ENCODE measurements around the gene LMCD1.
A peak's percentile ranks its signal among the peaks of the same experiment; 100 is the strongest.

LMCD1 gene

GRCh38 chr3:8581806-8582445 lies 80.3 kb downstream of the LMCD1 start:
- Histone ChIP-seq H3K4me3 (ENCODE audit: low read length) (no peak overlapping the region), H2AFZ (ENCODE audit: low read depth, low read length) (no peak overlapping the region), H3K36me3 (ENCODE audit: insufficient read depth, low read length) (no peaks in the 10 kb centered on the region), H3K4me1 (ENCODE audit: insufficient read depth, low read length) (no peaks in the 10 kb centered on the region), H3K9me3 (ENCODE audit: low read length) (no peaks in the 10 kb centered on the region), H3K27me3 (ENCODE audit: insufficient read depth, low read length) (no peaks in the 10 kb centered on the region)

GRCh38 chr3:8584661-8585060 lies 83.0 kb downstream of the LMCD1 start:
- Histone ChIP-seq H3K27me3 (ENCODE audit: insufficient read depth, low read length) (no peaks in the 10 kb centered on the region), H2AFZ (ENCODE audit: low read depth, low read length) (no peak overlapping the region), H3K4me1 (ENCODE audit: insufficient read depth, low read length) (no peaks in the 10 kb centered on the region), H3K9me3 (ENCODE audit: low read length) (no peaks in the 10 kb centered on the region), H3K36me3 (ENCODE audit: insufficient read depth, low read length) (no peaks in the 10 kb centered on the region), H3K4me3 (ENCODE audit: low read length) (no peak overlapping the region)

- Histone ChIP-seq H3K4me1 (ENCODE audit: insufficient read depth, low read length) (no peaks in the 10 kb centered on the region), H3K27me3 (ENCODE audit: insufficient read depth, low read length) (no peaks in the 10 kb centered on the region), H3K9me3 (ENCODE audit: low read length) (no peaks in the 10 kb centered on the region), H2AFZ (ENCODE audit: low read depth, low read length) (no peak overlapping the region), H3K36me3 (ENCODE audit: insufficient read depth, low read length) (no peaks in the 10 kb centered on the region), H3K4me3 (ENCODE audit: low read length) (no peak overlapping the region)
Measured at GRCh38 chr3:8589880-8590556, 88.4 kb downstream of the LMCD1 start.

GRCh38 chr3:8593021-8593827 lies 91.6 kb downstream of the LMCD1 start:
- Histone ChIP-seq H3K36me3 (ENCODE audit: insufficient read depth, low read length) (no peaks in the 10 kb centered on the region), H3K4me3 (ENCODE audit: low read length) (no peak overlapping the region)

GRCh38 chr3:8595252-8595651 lies 93.6 kb downstream of the LMCD1 start:
- no peak overlapping the region for H2AFZ ChIP-seq (ENCODE audit: low read depth, low read length)
- no peaks in the 10 kb centered on the region for H3K9me3 ChIP-seq (ENCODE audit: low read length)
- no peaks in the 10 kb centered on the region for H3K27me3 ChIP-seq (ENCODE audit: insufficient read depth, low read length)

More at GRCh38 chr3:8593021-8593827, 91.6 kb downstream of the LMCD1 start:
- Histone ChIP-seq H3K27me3 (ENCODE audit: insufficient read depth, low read length) (no peaks in the 10 kb centered on the region), H2AFZ (ENCODE audit: low read depth, low read length) (peak overlapping the region; percentile 23), H3K9me3 (ENCODE audit: low read length) (no peaks in the 10 kb centered on the region), H3K4me1 (ENCODE audit: insufficient read depth, low read length) (no peaks in the 10 kb centered on the region)

GRCh38 chr3:8595695-8596115 lies 94.1 kb downstream of the LMCD1 start:
- Histone ChIP-seq H3K4me1 (ENCODE audit: insufficient read depth, low read length) (no peaks in the 10 kb centered on the region), H3K27me3 (ENCODE audit: insufficient read depth, low read length) (no peaks in the 10 kb centered on the region), H3K9me3 (ENCODE audit: low read length) (no peaks in the 10 kb centered on the region), H3K36me3 (ENCODE audit: insufficient read depth, low read length) (no peaks in the 10 kb centered on the region), H3K4me3 (ENCODE audit: low read length) (no peak overlapping the region), H2AFZ (ENCODE audit: low read depth, low read length) (no peak overlapping the region)

More at GRCh38 chr3:8595252-8595651, 93.6 kb downstream of the LMCD1 start:
- Histone ChIP-seq H3K4me1 (ENCODE audit: insufficient read depth, low read length) (no peaks in the 10 kb centered on the region), H3K4me3 (ENCODE audit: low read length) (no peak overlapping the region), H3K36me3 (ENCODE audit: insufficient read depth, low read length) (no peaks in the 10 kb centered on the region)

- no peak overlapping the region for H2AFZ ChIP-seq (ENCODE audit: low read depth, low read length)
- no peaks in the 10 kb centered on the region for H3K4me1 ChIP-seq (ENCODE audit: insufficient read depth, low read length)
- H3K4me3 ChIP-seq (ENCODE audit: low read length): no peak overlapping the region
- no peaks in the 10 kb centered on the region for H3K27me3 ChIP-seq (ENCODE audit: insufficient read depth, low read length)
- H3K9me3 ChIP-seq (ENCODE audit: low read length): no peaks in the 10 kb centered on the region
- H3K36me3 ChIP-seq (ENCODE audit: insufficient read depth, low read length): no peaks in the 10 kb centered on the region
Measured at GRCh38 chr3:8596321-8597218, 94.9 kb downstream of the LMCD1 start.

GRCh38 chr3:8597219-8597853 lies 95.7 kb downstream of the LMCD1 start:
- Histone ChIP-seq H3K4me1 (ENCODE audit: insufficient read depth, low read length) (no peaks in the 10 kb centered on the region), H3K27me3 (ENCODE audit: insufficient read depth, low read length) (no peaks in the 10 kb centered on the region), H2AFZ (ENCODE audit: low read depth, low read length) (no peak overlapping the region)

GRCh38 chr3:8599146-8599545 lies 97.5 kb downstream of the LMCD1 start:
- H3K27me3 ChIP-seq (ENCODE audit: insufficient read depth, low read length): no peaks in the 10 kb centered on the region
- H3K9me3 ChIP-seq (ENCODE audit: low read length): no peaks in the 10 kb centered on the region
- no peak overlapping the region for H3K4me3 ChIP-seq (ENCODE audit: low read length)
- no peaks in the 10 kb centered on the region for H3K4me1 ChIP-seq (ENCODE audit: insufficient read depth, low read length)
- no peak overlapping the region for H2AFZ ChIP-seq (ENCODE audit: low read depth, low read length)
- H3K36me3 ChIP-seq (ENCODE audit: insufficient read depth, low read length): no peaks in the 10 kb centered on the region

More at GRCh38 chr3:8597219-8597853, 95.7 kb downstream of the LMCD1 start:
- no peaks in the 10 kb centered on the region for H3K9me3 ChIP-seq (ENCODE audit: low read length)
- H3K4me3 ChIP-seq (ENCODE audit: low read length): no peak overlapping the region
- H3K36me3 ChIP-seq (ENCODE audit: insufficient read depth, low read length): no peaks in the 10 kb centered on the region

GRCh38 chr3:8600457-8600856 lies 98.8 kb downstream of the LMCD1 start:
- Histone ChIP-seq H3K36me3 (ENCODE audit: insufficient read depth, low read length) (no peaks in the 10 kb centered on the region), H3K9me3 (ENCODE audit: low read length) (no peaks in the 10 kb centered on the region), H3K4me3 (ENCODE audit: low read length) (no peak overlapping the region), H3K4me1 (ENCODE audit: insufficient read depth, low read length) (no peaks in the 10 kb centered on the region), H2AFZ (ENCODE audit: low read depth, low read length) (no peak overlapping the region), H3K27me3 (ENCODE audit: insufficient read depth, low read length) (no peaks in the 10 kb centered on the region)

GRCh38 chr3:8603115-8603710 lies 101.6 kb downstream of the LMCD1 start:
- H3K9me3 ChIP-seq (ENCODE audit: low read length): no peaks in the 10 kb centered on the region
- no peaks in the 10 kb centered on the region for H3K27me3 ChIP-seq (ENCODE audit: insufficient read depth, low read length)
- H3K4me1 ChIP-seq (ENCODE audit: insufficient read depth, low read length): peaks cover 4% of the 10 kb centered on the region
- H3K36me3 ChIP-seq (ENCODE audit: insufficient read depth, low read length): no peaks in the 10 kb centered on the region
- no peak overlapping the region for H3K4me3 ChIP-seq (ENCODE audit: low read length)
- H2AFZ ChIP-seq (ENCODE audit: low read depth, low read length): no peak overlapping the region

- Histone ChIP-seq H3K4me1 (ENCODE audit: insufficient read depth, low read length) (peaks cover 4% of the 10 kb centered on the region), H3K9me3 (ENCODE audit: low read length) (no peaks in the 10 kb centered on the region), H3K4me3 (ENCODE audit: low read length) (no peak overlapping the region), H3K27me3 (ENCODE audit: insufficient read depth, low read length) (no peaks in the 10 kb centered on the region), H2AFZ (ENCODE audit: low read depth, low read length) (no peak overlapping the region), H3K36me3 (ENCODE audit: insufficient read depth, low read length) (no peaks in the 10 kb centered on the region)
Measured at GRCh38 chr3:8604006-8604405, 102.4 kb downstream of the LMCD1 start.

Measured in neuron (in vitro differentiated cells).